HAP-1 (cell line): ENCODE results near the gene PALM.

Source experiments
- DNase-seq, 2 experiments: peaks; one replicate each; pipeline ENCODE4 v3.0.0-alpha.2; 2016 to 2020; ENCODE audit warnings: low spot score in 2 of 2
- H3K27me3 ChIP-seq: fragments of 250-450 bp; sonication (Bioruptor Pico); 2 replicates; pipeline ENCODE4 v1.5.1; 2020; ENCODE audit warnings: low read depth, mild to moderate bottlenecking, moderate library complexity
- H3K36me3 ChIP-seq: fragments of 250-450 bp; sonication (Bioruptor Pico); replicated peaks from 2 replicates; pipeline ENCODE4 v1.5.1; 2020; ENCODE audit warnings: mild to moderate bottlenecking
- H3K4me1 ChIP-seq: fragments of 250-450 bp; sonication (Bioruptor Pico); 2 replicates; pipeline ENCODE4 v1.5.1; 2020; ENCODE audit warnings: mild to moderate bottlenecking
- H3K4me3 ChIP-seq: fragments of 250-450 bp; sonication (Bioruptor Pico); 2 replicates; pipeline ENCODE4 v1.5.1; 2020; ENCODE audit warnings: mild to moderate bottlenecking, moderate library complexity
- H3K9me3 ChIP-seq: fragments of 250-450 bp; sonication (Bioruptor Pico); 2 replicates; pipeline ENCODE4 v1.5.1; 2020; ENCODE audit warnings: mild to moderate bottlenecking, moderate library complexity
- in situ Hi-C: fragments of 300-500 bp; cut with MboI; formaldehyde crosslinking; loops from 3 replicates; pipeline ENCODE4 v1.14.3; 2020; ENCODE audit warnings: low sequenced_read_pairs, inconsistent platforms, mixed read lengths

The PALM gene

GRCh38 chr19:709196-709964 is 645 bp downstream of the PALM start:
- H3K27me3 ChIP-seq, result no peaks in the 10 kb centered on the region
- in situ Hi-C loops, result no loop called here
- H3K9me3 ChIP-seq, result no peaks in the 10 kb centered on the region
- H3K36me3 ChIP-seq, result no peaks in the 10 kb centered on the region
- H3K4me3 ChIP-seq, result peak overlapping the region; percentile 54
- DNase-seq, result no peak
- peaks cover 10% of the 10 kb centered on the region for H3K4me1 ChIP-seq

- no peaks in the 10 kb centered on the region for H3K27me3 ChIP-seq
Observed at GRCh38 chr19:709965-710571, 1.3 kb downstream of the PALM start.

GRCh38 chr19:710767-711166 is 2.0 kb downstream of the PALM start:
- Histone ChIP-seq H3K27me3 (no peaks in the 10 kb centered on the region), H3K36me3 (no peaks in the 10 kb centered on the region), H3K9me3 (peaks cover 2% of the 10 kb centered on the region; the same call in 1 of the 2 replicates), H3K4me3 (peak overlapping the region; percentile 6), H3K4me1 (peaks cover 10% of the 10 kb centered on the region)
- no peak for DNase-seq
- in situ Hi-C loops, result no loop called here

More at GRCh38 chr19:709965-710571, 1.3 kb downstream of the PALM start:
- Histone ChIP-seq H3K9me3 (no peaks in the 10 kb centered on the region), H3K4me3 (peak overlapping the region; percentile 54), H3K4me1 (peaks cover 10% of the 10 kb centered on the region), H3K36me3 (no peaks in the 10 kb centered on the region)
- peak in 1 of 2 experiments; percentile 45 for DNase-seq
- in situ Hi-C loops, result no loop called here

- H3K4me1 ChIP-seq, result peaks cover 10% of the 10 kb centered on the region
- in situ Hi-C loops, result no loop called here
- no peaks in the 10 kb centered on the region for H3K36me3 ChIP-seq
- H3K9me3 ChIP-seq, result peaks cover 2% of the 10 kb centered on the region; the same call in 1 of the 2 replicates
- DNase-seq, result no peak
- no peak overlapping the region for H3K4me3 ChIP-seq
- no peaks in the 10 kb centered on the region for H3K27me3 ChIP-seq
Observed at GRCh38 chr19:711254-711653, 2.5 kb downstream of the PALM start.

GRCh38 chr19:715347-715746 is 6.6 kb downstream of the PALM start:
- H3K9me3 ChIP-seq, result peaks cover 2% of the 10 kb centered on the region; the same call in 1 of the 2 replicates
- H3K27me3 ChIP-seq, result no peaks in the 10 kb centered on the region
- H3K36me3 ChIP-seq, result no peaks in the 10 kb centered on the region
- DNase-seq, result no peak
- no peak overlapping the region for H3K4me3 ChIP-seq
- H3K4me1 ChIP-seq, result peaks cover under 1% of the 10 kb centered on the region; the same call in 1 of the 2 replicates
- in situ Hi-C loops, result no loop called here

GRCh38 chr19:718251-718951 is 9.7 kb downstream of the PALM start:
- Histone ChIP-seq H3K36me3 (no peaks in the 10 kb centered on the region), H3K4me3 (no peak overlapping the region), H3K9me3 (peaks cover 2% of the 10 kb centered on the region; the same call in 1 of the 2 replicates), H3K27me3 (no peaks in the 10 kb centered on the region), H3K4me1 (no peaks in the 10 kb centered on the region)
- in situ Hi-C loops, result no loop called here
- no peak for DNase-seq

DNA sequence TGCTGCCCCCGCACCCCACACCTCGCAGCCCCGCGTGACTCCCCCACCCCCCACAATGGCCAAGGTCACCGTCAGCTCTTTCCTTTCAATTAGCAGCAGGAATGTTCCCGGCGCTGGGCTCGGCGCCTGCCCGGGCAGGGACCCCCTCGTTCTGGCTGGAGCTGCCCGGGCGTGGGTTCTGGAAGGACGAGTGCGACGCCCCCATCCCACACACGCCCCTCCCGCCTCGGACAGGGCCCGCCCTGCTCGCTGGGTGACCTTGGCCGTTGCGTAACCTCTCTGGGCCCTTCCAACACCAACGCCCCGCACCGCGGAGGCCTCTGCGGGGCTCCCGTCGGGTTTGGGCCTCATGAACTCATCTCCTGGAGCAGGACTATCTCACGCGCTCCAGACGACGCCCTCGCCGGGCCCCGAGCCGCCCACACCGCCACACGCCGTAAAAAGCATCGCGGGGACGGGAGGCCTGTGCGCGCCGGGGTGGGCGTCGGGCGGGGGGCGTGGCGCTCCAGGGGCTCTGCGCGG is 10.3 kb downstream of the PALM start:
- in situ Hi-C loops, result no loop called here

GRCh38 chr19:719636-720344 is 11.1 kb downstream of the PALM start:
- in situ Hi-C loops, result no loop called here
- DNase-seq, result no peak
- peaks cover 2% of the 10 kb centered on the region; the same call in 1 of the 2 replicates for H3K9me3 ChIP-seq
- H3K4me3 ChIP-seq, result no peak overlapping the region
- no peaks in the 10 kb centered on the region for H3K4me1 ChIP-seq
- H3K36me3 ChIP-seq, result no peaks in the 10 kb centered on the region; the same call in 1 of the 2 replicates
- H3K27me3 ChIP-seq, result no peaks in the 10 kb centered on the region

More for the DNA sequence above, 10.3 kb downstream of the PALM start:
- H3K9me3 ChIP-seq, result peaks cover 2% of the 10 kb centered on the region; the same call in 1 of the 2 replicates
- H3K36me3 ChIP-seq, result no peaks in the 10 kb centered on the region; the same call in 1 of the 2 replicates
- no peaks in the 10 kb centered on the region for H3K4me1 ChIP-seq
- H3K4me3 ChIP-seq, result no peak overlapping the region
- DNase-seq, result no peak
- H3K27me3 ChIP-seq, result no peaks in the 10 kb centered on the region

DNA sequence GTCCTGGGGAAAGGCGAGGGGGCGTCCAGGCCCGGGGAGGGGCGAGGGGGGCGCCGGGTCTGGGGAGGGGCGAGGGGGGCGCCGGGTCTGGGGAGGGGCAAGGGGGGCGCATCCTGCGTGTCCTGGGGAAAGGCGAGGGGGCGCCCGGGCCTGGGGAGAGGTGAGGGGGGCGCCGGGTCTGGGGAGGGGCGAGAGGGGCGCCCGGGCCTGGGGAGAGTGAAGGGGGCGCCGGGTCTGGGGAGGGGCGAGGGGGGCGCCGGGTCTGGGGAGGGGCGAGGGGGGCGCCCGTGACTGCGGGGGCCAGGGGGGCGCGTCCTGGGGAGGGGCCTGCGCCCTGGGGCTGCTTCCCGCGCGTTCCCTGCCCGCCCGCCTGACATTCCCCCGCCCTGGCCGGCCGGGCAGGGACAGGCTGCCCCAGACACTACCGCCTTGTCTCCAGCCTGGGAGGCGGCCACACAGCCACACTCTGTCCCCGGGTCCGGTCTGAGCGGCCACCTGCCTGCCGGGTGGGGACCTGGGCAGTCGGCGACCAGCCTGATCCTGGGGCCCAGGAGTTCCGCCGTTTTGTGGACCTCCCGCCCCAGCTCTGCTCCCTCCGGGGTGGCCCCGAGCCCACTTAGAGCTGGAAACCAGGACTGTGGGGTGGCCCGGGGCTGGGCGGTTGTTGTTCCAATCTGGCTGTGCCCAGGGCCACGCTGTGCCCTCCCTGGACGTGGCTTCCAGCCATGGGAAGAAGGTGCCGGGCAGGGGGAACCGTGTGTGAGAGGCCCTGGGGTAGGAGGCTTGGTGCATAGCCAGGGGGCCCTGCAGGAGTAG is 11.8 kb downstream of the PALM start:
- in situ Hi-C loops, result no loop called here
- Histone ChIP-seq H3K27me3 (no peaks in the 10 kb centered on the region), H3K9me3 (no peaks in the 10 kb centered on the region), H3K36me3 (no peaks in the 10 kb centered on the region; the same call in 1 of the 2 replicates), H3K4me3 (no peak overlapping the region), H3K4me1 (no peaks in the 10 kb centered on the region)
- DNase-seq, result no peak

DNA sequence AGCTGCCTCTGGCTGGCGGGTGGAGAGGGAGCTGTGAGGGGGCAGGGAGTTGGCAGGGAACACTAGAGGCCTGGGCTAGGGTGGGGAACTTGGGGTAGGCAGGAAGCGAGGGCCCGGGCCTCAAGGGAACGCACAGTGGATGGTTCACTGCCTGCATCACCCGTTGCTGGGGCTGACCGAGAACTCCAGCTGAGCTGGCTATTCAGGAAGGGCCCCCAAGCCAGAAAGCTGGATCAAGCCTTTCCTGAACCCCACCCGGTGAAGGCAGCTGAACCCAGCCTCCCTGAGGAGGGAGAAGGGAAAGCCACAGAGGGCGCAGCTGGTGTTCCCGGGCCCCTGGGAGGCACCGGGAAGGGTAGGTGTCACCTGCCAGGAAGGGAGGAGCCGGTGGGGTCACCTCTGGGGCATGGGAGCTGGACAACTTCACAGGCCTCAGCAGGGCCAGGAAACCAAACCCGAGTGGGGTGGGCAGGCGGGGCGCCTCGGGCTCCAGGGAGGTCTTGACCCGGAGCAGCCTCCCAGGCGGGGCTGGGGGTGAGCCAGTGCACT is 13.9 kb downstream of the PALM start:
- Histone ChIP-seq H3K27me3 (no peaks in the 10 kb centered on the region), H3K4me3 (no peak overlapping the region), H3K9me3 (no peaks in the 10 kb centered on the region), H3K4me1 (no peaks in the 10 kb centered on the region), H3K36me3 (peaks cover 3% of the 10 kb centered on the region; the same call in 1 of the 2 replicates)
- DNase-seq, result no peak
- in situ Hi-C loops, result no loop called here

DNA sequence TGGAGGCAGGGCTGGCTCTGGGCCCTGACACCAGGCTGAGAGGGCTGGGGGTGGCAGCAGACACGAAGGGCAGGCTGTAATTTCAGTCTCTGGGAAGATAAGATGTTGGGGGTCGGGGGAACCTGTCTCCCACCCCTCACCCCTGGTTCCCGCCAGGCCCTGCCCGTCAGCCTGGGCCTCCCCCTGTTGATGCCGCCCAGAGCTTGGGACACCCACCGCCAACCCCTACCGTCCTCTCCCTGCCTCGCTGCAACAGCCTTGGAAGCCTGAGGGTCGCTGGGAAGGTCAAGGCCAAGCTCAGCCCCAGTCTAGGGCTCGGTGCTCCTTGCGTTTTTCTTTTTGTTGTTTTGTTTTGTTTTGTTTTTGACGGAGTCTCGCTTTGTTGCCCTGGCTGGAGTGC is 14.5 kb downstream of the PALM start:
- Histone ChIP-seq H3K4me1 (no peaks in the 10 kb centered on the region), H3K9me3 (no peaks in the 10 kb centered on the region), H3K4me3 (no peak overlapping the region), H3K27me3 (no peaks in the 10 kb centered on the region), H3K36me3 (peaks cover 5% of the 10 kb centered on the region; the same call in 1 of the 2 replicates)
- in situ Hi-C loops, result no loop called here
- DNase-seq, result no peak

DNA sequence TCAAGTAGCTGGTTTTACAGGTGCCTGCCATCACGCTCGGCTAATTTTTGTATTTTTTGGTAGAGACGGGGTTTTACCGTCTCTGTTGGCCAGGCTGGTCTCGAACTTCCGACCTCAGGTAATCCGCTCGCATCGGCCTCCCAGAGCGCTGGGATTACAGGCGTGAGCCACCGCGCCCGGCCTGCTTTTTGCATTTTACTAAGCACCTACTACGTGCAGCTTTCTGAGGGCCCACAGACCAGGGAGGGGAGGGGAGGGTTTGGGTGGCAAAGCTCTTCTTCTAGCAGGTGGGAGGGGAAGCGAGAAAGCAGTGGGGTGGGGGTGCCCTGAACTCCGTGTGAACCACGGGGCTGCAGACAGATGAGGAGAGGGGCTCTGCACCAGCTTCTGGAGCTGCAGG is 15.0 kb downstream of the PALM start:
- no peaks in the 10 kb centered on the region for H3K27me3 ChIP-seq
- no peak overlapping the region for H3K4me3 ChIP-seq
- H3K9me3 ChIP-seq, result no peaks in the 10 kb centered on the region
- peaks cover 7% of the 10 kb centered on the region; the same call in 1 of the 2 replicates for H3K36me3 ChIP-seq
- in situ Hi-C loops, result no loop called here
- no peaks in the 10 kb centered on the region for H3K4me1 ChIP-seq
- no peak for DNase-seq
